ENCODE measurements around the gene PLPP3. TPM values are rescaled to one million over a fixed set of nuclear protein-coding genes. Genes with fewer than 3 reads are reported as not detected.

PLPP3 gene
- total RNA-seq, 1 experiment from 2014 or later = 3.4 TPM

GRCh38 chr1:56539520-56539931 lies 39.8 kb downstream of the PLPP3 start:
- CTCF ChIA-PET = no interaction called here
- Histone ChIP-seq H3K9me3 (ENCODE audit: control insufficient read depth in 1 of 2, insufficient read depth in 1 of 2, low read depth in 1 of 2, low read length in 2 of 2) (no peaks in the 10 kb centered on the region), H3K27me3 (ENCODE audit: insufficient read depth, low read length) (no peaks in the 10 kb centered on the region), H3K79me2 (ENCODE audit: insufficient read depth, low read length) (no peaks in the 10 kb centered on the region), H3K4me2 (ENCODE audit: low read length) (no peak overlapping the region), H3K4me3 (replicated peaks in 1 of 2; ENCODE audit: low read depth in 1 of 2, low read length in 2 of 2) (no peak overlapping the region), H4K20me1 (ENCODE audit: insufficient read depth) (no peaks in the 10 kb centered on the region), H3K9me2 (ENCODE audit: insufficient read depth) (no peaks in the 10 kb centered on the region), H3K9ac (ENCODE audit: low read length) (no peak overlapping the region), H2AFZ (ENCODE audit: low read depth, low read length, poor library complexity, severe bottlenecking) (no peak overlapping the region), H3K27ac (ENCODE audit: low read depth, low read length) (no peak overlapping the region), H3K36me3 (ENCODE audit: control insufficient read depth in 1 of 2, insufficient read depth in 2 of 2, low read length in 2 of 2) (no peaks in the 10 kb centered on the region), H3K4me1 (ENCODE audit: control insufficient read depth in 1 of 2, insufficient read depth in 2 of 2, low read length in 2 of 2) (no peaks in the 10 kb centered on the region)
- POLR2A ChIA-PET = no interaction called here
- no TSS peak for BruUV-seq (replicated peaks)
- ATAC-seq (no peak), DNase-seq (ENCODE audit: low read depth, low spot score) (no peak)
- RAD21 ChIA-PET (ENCODE audit: low non-redundant PET in 1 of 2, low total read pairs in 2 of 2, uncharacterized antibody in 2 of 2, unreplicated experiment in 2 of 2) = no interaction called here
- no peak for TF ChIP-seq POLR2A (IDR thresholded peaks at IDR 0.05; ENCODE audit: borderline replicate concordance, extremely low read depth, insufficient read depth, insufficient read length)
- TF ChIP-seq ELF1 (IDR thresholded peaks at IDR 0.05; ENCODE audit: borderline replicate concordance, low read depth) = no peak
- TF ChIP-seq TCF7L2 (IDR thresholded peaks at IDR 0.05; ENCODE audit: borderline replicate concordance, extremely low read depth, insufficient read depth, insufficient read length) = no peak
- no peak for TF ChIP-seq POLR2AphosphoS5 (IDR thresholded peaks at IDR 0.05; ENCODE audit: low read depth, low read length)
- TF ChIP-seq SRF (IDR thresholded peaks at IDR 0.05; ENCODE audit: low read depth) = no peak
- intact Hi-C loops (cut with micrococcal nuclease) = no loop called here

GRCh38 chr1:56538532-56538931 lies 40.8 kb downstream of the PLPP3 start:
- no peak overlapping the region for H3K4me2 ChIP-seq (ENCODE audit: low read length)
- POLR2A ChIA-PET = no interaction called here
- H3K9me3 ChIP-seq (ENCODE audit: control insufficient read depth in 1 of 2, insufficient read depth in 1 of 2, low read depth in 1 of 2, low read length in 2 of 2) = no peaks in the 10 kb centered on the region
- no peaks in the 10 kb centered on the region; a peak in 1 of 4 replicates for H3K4me1 ChIP-seq (ENCODE audit: control insufficient read depth in 1 of 2, insufficient read depth in 2 of 2, low read length in 2 of 2)
- H3K4me3 ChIP-seq (replicated peaks in 1 of 2; ENCODE audit: low read depth in 1 of 2, low read length in 2 of 2) = no peak overlapping the region
- DNase-seq (ENCODE audit: low read depth, low spot score) (no peak), ATAC-seq (no peak)
- H3K27me3 ChIP-seq (ENCODE audit: insufficient read depth, low read length) = no peaks in the 10 kb centered on the region
- intact Hi-C loops (cut with micrococcal nuclease) = no loop called here
- CTCF ChIA-PET = no interaction called here
- H3K27ac ChIP-seq (ENCODE audit: low read depth, low read length) = no peak overlapping the region
- H3K9me2 ChIP-seq (ENCODE audit: insufficient read depth) = no peaks in the 10 kb centered on the region
- no peaks in the 10 kb centered on the region for H4K20me1 ChIP-seq (ENCODE audit: insufficient read depth)
- no peak overlapping the region for H2AFZ ChIP-seq (ENCODE audit: low read depth, low read length, poor library complexity, severe bottlenecking)
- no peak overlapping the region for H3K9ac ChIP-seq (ENCODE audit: low read length)
- H3K79me2 ChIP-seq (ENCODE audit: insufficient read depth, low read length) = no peaks in the 10 kb centered on the region
- no TSS peak for BruUV-seq (replicated peaks)
- RAD21 ChIA-PET (ENCODE audit: low non-redundant PET in 1 of 2, low total read pairs in 2 of 2, uncharacterized antibody in 2 of 2, unreplicated experiment in 2 of 2) = no interaction called here
- H3K36me3 ChIP-seq (ENCODE audit: control insufficient read depth in 1 of 2, insufficient read depth in 2 of 2, low read length in 2 of 2) = no peaks in the 10 kb centered on the region
- TF ChIP-seq CTCF (IDR thresholded peaks at IDR 0.05 in 2 of 3, conservative IDR thresholded peaks at IDR 0.05 in 1 of 3; ENCODE audit: borderline replicate concordance in 1 of 3, insufficient read depth in 1 of 3, low read depth in 2 of 3, low read length in 2 of 3) (no peak), TCF7L2 (IDR thresholded peaks at IDR 0.05; ENCODE audit: borderline replicate concordance, extremely low read depth, insufficient read depth, insufficient read length) (no peak), FOSL1 (IDR thresholded peaks at IDR 0.05; ENCODE audit: low read depth) (no peak), POLR2AphosphoS5 (IDR thresholded peaks at IDR 0.05; ENCODE audit: low read depth, low read length) (no peak), EZH2 (IDR thresholded peaks at IDR 0.05) (no peak), ZFX (IDR thresholded peaks at IDR 0.05) (no peak), SP1 (IDR thresholded peaks at IDR 0.05; ENCODE audit: low read depth) (no peak), RAD21 (IDR thresholded peaks at IDR 0.05; ENCODE audit: low read depth) (no peak), REST (IDR thresholded peaks at IDR 0.05; ENCODE audit: low read depth) (no peak), ATF3 (IDR thresholded peaks at IDR 0.05) (no peak), SRF (IDR thresholded peaks at IDR 0.05; ENCODE audit: low read depth) (no peak), POLR2A (IDR thresholded peaks at IDR 0.05; ENCODE audit: borderline replicate concordance, extremely low read depth, insufficient read depth, insufficient read length) (no peak)
